Measurements from ENCODE around the gene IGSF3.

- no peak for TF ChIP-seq CTCF (conservative IDR thresholded peaks at IDR 0.05; ENCODE audit: low read depth in 2 of 2)
- TF ChIP-seq EZH2phosphoT487 (IDR thresholded peaks at IDR 0.05; ENCODE audit: unreplicated experiment), result no peak
- TF ChIP-seq EZH2 (IDR thresholded peaks at IDR 0.05; ENCODE audit: low read depth, unreplicated experiment), result no peak
- TF ChIP-seq POLR2AphosphoS5 (IDR thresholded peaks at IDR 0.05; ENCODE audit: low read depth), result no peak
- TF ChIP-seq ETS1 (IDR thresholded peaks at IDR 0.05), result no peak
- no peak for TF ChIP-seq CREB1 (CRISPR knock-in tag; IDR thresholded peaks at IDR 0.05; ENCODE audit: low read depth)
- TF ChIP-seq REST (IDR thresholded peaks at IDR 0.05; ENCODE audit: unreplicated experiment), result no peak
- no peak for TF ChIP-seq NANOG (IDR thresholded peaks at IDR 0.05; ENCODE audit: borderline replicate concordance)
- TF ChIP-seq ZNF462 (CRISPR knock-in tag; IDR thresholded peaks at IDR 0.05), result no peak
- no peak for TF ChIP-seq JUNB (IDR thresholded peaks at IDR 0.05; ENCODE audit: unreplicated experiment)
Observed at GRCh38 chr1:116528329-116529083, 139.0 kb downstream of the IGSF3 start.
